RWPE2 (cell line): ENCODE data around the gene HDAC9.

ENCODE experiments used
- ATAC-seq: fragments of 200-7000 bp; cut with Tn5 transposase; 3 replicates; pipeline ENCODE4 v1.9.1; 2021; ENCODE audit warnings: low read depth
- DNase-seq: peaks from one replicate; pipeline ENCODE4 v3.0.0-alpha.2; 2020; ENCODE audit warnings: low spot score
- H3K27ac ChIP-seq: fragments of 450-650 bp; 2 replicates; pipeline ENCODE4 v1.5.1; 2017; ENCODE audit warnings: mild to moderate bottlenecking; ENCODE audit not compliant: poor library complexity, severe bottlenecking
- H3K27me3 ChIP-seq: fragments of 250-450 bp; sonication (Bioruptor Pico); 2 replicates; pipeline ENCODE4 v1.5.1; 2021; ENCODE audit warnings: mild to moderate bottlenecking, moderate library complexity; ENCODE audit not compliant: insufficient read depth, poor library complexity, severe bottlenecking
- H3K36me3 ChIP-seq: fragments of 250-450 bp; sonication (Bioruptor Pico); 2 replicates; pipeline ENCODE4 v1.5.1; 2020; ENCODE audit warnings: low read depth, mild to moderate bottlenecking, moderate library complexity
- H3K4me1 ChIP-seq: fragments of 250-450 bp; sonication (Bioruptor Pico); 2 replicates; pipeline ENCODE4 v1.5.1; 2021; ENCODE audit warnings: mild to moderate bottlenecking, moderate library complexity; ENCODE audit not compliant: insufficient read depth, poor library complexity, severe bottlenecking
- H3K4me3 ChIP-seq: fragments of 250-450 bp; sonication (Bioruptor Pico); 2 replicates; pipeline ENCODE4 v1.5.1; 2021; ENCODE audit warnings: mild to moderate bottlenecking, moderate library complexity; ENCODE audit not compliant: severe bottlenecking
- H3K9me3 ChIP-seq: fragments of 250-450 bp; sonication (Bioruptor Pico); 2 replicates; pipeline ENCODE4 v1.5.1; 2021; ENCODE audit warnings: mild to moderate bottlenecking, moderate library complexity; ENCODE audit not compliant: severe bottlenecking
- TF ChIP-seq, protein P1 (sequence below): fragments of 450-650 bp; IDR thresholded peaks from one replicate; pipeline ENCODE4 v1.5.1; 2017; ENCODE audit warnings: mild to moderate bottlenecking, moderate library complexity; ENCODE audit not compliant: poor library complexity, severe bottlenecking

HDAC9 gene

DNA sequence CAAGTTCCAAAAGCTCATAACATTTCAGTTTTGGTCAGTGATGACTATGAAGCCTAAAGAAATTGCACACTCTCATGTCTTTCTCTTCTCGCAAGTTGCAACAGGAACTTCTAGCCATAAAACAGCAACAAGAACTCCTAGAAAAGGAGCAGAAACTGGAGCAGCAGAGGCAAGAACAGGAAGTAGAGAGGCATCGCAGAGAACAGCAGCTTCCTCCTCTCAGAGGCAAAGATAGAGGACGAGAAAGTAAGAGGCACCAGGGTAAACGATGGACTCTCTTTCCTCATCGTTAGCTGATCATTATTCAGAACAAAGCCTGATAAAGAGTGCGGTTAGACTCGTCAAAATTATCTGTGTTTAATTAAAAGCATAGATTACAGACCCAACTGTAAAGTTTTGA is 94.7 kb downstream of the HDAC9 start:
- no peak for ATAC-seq
- no peaks in the 10 kb centered on the region for H3K9me3 ChIP-seq
- no peak overlapping the region for H3K4me3 ChIP-seq
- no peaks in the 10 kb centered on the region for H3K27me3 ChIP-seq
- no peak overlapping the region for H3K27ac ChIP-seq
- no peaks in the 10 kb centered on the region for H3K4me1 ChIP-seq
- H3K36me3 ChIP-seq = no peaks in the 10 kb centered on the region
- TF ChIP-seq, protein P1, sequence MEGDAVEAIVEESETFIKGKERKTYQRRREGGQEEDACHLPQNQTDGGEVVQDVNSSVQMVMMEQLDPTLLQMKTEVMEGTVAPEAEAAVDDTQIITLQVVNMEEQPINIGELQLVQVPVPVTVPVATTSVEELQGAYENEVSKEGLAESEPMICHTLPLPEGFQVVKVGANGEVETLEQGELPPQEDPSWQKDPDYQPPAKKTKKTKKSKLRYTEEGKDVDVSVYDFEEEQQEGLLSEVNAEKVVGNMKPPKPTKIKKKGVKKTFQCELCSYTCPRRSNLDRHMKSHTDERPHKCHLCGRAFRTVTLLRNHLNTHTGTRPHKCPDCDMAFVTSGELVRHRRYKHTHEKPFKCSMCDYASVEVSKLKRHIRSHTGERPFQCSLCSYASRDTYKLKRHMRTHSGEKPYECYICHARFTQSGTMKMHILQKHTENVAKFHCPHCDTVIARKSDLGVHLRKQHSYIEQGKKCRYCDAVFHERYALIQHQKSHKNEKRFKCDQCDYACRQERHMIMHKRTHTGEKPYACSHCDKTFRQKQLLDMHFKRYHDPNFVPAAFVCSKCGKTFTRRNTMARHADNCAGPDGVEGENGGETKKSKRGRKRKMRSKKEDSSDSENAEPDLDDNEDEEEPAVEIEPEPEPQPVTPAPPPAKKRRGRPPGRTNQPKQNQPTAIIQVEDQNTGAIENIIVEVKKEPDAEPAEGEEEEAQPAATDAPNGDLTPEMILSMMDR = no peak
- no peak for DNase-seq

DNA sequence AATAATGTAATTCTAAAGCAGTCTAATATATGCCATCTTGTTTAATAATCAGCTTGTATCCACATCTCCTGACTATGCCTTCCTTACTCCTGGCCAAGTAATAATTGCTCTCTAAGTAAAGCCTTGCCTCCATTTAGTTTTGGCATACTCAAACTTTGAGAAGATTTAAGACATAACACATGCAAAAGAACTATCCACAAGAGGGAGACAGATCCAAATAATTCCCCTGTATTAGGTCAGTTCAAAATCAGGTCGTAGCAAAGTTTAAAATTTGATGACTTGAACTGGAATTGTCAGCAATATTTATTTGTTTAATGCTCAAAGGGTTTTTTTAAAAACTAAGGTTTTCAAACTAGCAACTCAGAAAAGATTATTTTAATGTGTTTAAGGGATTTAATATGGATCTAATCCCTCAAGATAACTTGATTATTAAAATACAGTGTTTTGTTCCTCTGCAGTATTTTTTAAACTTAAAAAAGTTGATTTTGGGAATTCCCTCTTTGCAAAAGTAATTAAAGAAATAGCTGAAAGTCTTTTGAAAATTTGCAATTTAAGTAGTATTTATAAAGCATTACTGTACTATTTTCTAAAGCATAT is 95.3 kb downstream of the HDAC9 start:
- ATAC-seq (peak; percentile 65; the same call in 2 of the 3 replicates), DNase-seq (no peak)
- Histone ChIP-seq H3K27me3 (no peaks in the 10 kb centered on the region), H3K27ac (no peak overlapping the region), H3K4me3 (no peak overlapping the region), H3K36me3 (no peaks in the 10 kb centered on the region), H3K9me3 (no peaks in the 10 kb centered on the region), H3K4me1 (no peaks in the 10 kb centered on the region)
- TF ChIP-seq, protein P1 = peak; percentile 79

DNA sequence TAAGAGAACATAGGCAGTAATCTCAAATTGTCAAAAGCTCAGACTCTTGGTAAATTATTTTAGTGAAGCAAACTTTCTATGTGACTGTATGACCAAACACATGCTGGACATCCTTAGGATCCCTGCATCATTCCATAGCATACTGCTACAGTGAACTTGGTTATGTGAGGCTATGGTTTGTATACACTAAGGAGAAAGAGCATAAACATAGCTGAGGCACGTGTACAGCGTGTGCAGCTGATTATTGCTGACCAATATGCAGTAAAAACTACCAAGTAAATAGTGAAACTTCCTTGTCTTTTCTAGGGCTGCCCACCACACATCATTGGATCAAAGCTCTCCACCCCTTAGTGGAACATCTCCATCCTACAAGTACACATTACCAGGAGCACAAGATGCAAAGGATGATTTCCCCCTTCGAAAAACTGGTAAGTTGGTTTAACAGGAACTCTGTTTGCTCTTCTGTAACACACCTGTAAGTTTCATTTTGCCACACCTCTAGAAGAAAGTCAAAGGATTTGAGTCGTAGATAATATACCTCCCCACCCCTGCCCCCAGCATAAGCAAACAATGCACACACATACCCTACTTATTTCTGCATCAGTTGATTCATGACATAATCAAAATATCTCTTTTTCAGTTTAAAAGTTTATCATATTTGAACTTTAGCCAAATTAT is 98.2 kb downstream of the HDAC9 start:
- no peaks in the 10 kb centered on the region for H3K9me3 ChIP-seq
- H3K27ac ChIP-seq = no peak overlapping the region
- no peaks in the 10 kb centered on the region for H3K4me1 ChIP-seq
- no peaks in the 10 kb centered on the region for H3K27me3 ChIP-seq
- H3K36me3 ChIP-seq = no peaks in the 10 kb centered on the region
- no peak for ATAC-seq
- TF ChIP-seq, protein P1 = no peak
- no peak for DNase-seq
- no peak overlapping the region for H3K4me3 ChIP-seq

DNA sequence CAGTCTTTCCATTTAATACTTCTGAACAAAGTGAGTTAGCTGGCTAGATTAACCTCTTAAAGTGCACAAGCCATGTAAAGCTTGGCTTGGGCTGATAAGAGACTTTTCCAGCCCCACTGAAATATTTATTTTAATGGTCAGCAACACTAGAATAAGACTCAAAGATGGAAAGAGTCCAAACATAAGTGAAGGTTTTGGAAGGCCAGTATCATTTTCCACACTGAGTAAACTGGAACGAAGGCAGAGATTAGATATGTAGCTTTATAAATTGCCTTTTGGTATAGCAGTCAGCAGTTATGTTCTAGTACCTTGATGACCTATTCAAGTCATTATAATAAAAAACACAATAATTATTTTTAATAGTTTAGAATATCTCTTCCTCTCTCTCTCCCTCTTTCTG is 102.2 kb downstream of the HDAC9 start:
- H3K9me3 ChIP-seq = peaks cover 3% of the 10 kb centered on the region
- H3K4me3 ChIP-seq = no peak overlapping the region
- TF ChIP-seq, protein P1 = no peak
- ATAC-seq (no peak), DNase-seq (no peak)
- no peaks in the 10 kb centered on the region for H3K27me3 ChIP-seq
- H3K27ac ChIP-seq = no peak overlapping the region
- no peaks in the 10 kb centered on the region for H3K4me1 ChIP-seq
- no peaks in the 10 kb centered on the region for H3K36me3 ChIP-seq

DNA sequence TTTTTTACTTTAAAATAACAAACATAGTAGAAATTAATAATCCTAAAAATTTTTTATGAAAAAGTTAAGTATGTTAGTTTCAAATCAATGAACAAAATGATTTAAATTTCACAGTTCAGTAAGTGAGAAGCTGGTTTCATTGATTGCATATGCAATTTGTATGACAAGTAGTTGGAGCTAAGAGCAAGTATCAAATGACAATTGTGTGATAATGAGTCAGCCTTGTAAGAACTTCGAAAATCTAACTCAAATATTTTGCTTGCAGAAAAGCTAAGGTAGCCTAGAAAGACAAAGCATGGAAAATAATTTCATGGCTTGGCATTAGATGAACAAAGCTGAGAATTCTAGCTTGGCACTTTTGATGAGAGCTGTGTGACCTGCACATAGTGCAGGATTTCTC is 111.5 kb downstream of the HDAC9 start:
- TF ChIP-seq, protein P1 = no peak

More for the DNA sequence above, 111.5 kb downstream of the HDAC9 start:
- Histone ChIP-seq H3K27me3 (no peaks in the 10 kb centered on the region), H3K4me1 (peaks cover 7% of the 10 kb centered on the region), H3K4me3 (no peak overlapping the region), H3K27ac (no peak overlapping the region), H3K36me3 (no peaks in the 10 kb centered on the region), H3K9me3 (peaks cover 3% of the 10 kb centered on the region)
- peak; percentile 40; the same call in 1 of the 3 replicates for ATAC-seq
- no peak for DNase-seq
